Hepatocyte (in vitro differentiated cells): Measurements from ENCODE around the gene EEFSEC. TPM values are rescaled to one million over a fixed set of nuclear protein-coding genes. Genes with fewer than 3 reads are reported as not detected.

ENCODE experiments used
- DNase-seq: peaks from one replicate; pipeline ENCODE4 v3.0.0-alpha.2; 2016; ENCODE audit warnings: low spot score
- H2AFZ ChIP-seq: fragments of 200-600 bp; sonication (generic); 2 replicates; pipeline ENCODE4 v1.6.0; 2016; ENCODE audit warnings: antibody characterized with exemption, mild to moderate bottlenecking
- H3K27ac ChIP-seq: fragments of 200-600 bp; sonication (generic); 2 replicates; pipeline ENCODE4 v1.5.1; 2016; ENCODE audit warnings: mild to moderate bottlenecking
- H3K27me3 ChIP-seq: fragments of 200-600 bp; sonication (generic); 2 replicates; pipeline ENCODE4 v1.6.1; 2016
- H3K36me3 ChIP-seq: fragments of 200-600 bp; sonication (generic); replicated peaks from 2 replicates; pipeline ENCODE4 v1.5.1; 2016; ENCODE audit warnings: low read depth; ENCODE audit not compliant: insufficient read depth
- H3K4me1 ChIP-seq: fragments of 200-600 bp; sonication (generic); 2 replicates; pipeline ENCODE4 v1.5.1; 2016; ENCODE audit warnings: mild to moderate bottlenecking, moderate library complexity; ENCODE audit not compliant: insufficient read depth
- H3K4me2 ChIP-seq: fragments of 200-600 bp; sonication (generic); 2 replicates; pipeline ENCODE4 v1.6.0; 2016
- H3K4me3 ChIP-seq: fragments of 200-600 bp; sonication (generic); 2 replicates; pipeline ENCODE4 v1.5.1; 2016; ENCODE audit warnings: mild to moderate bottlenecking
- H3K79me2 ChIP-seq: fragments of 200-600 bp; sonication (generic); 2 replicates; pipeline ENCODE4 v1.6.0; 2017; ENCODE audit warnings: mild to moderate bottlenecking
- H3K9me2 ChIP-seq: fragments of 200-600 bp; sonication (generic); replicated peaks from 2 replicates; pipeline ENCODE4 v1.6.0; 2017; ENCODE audit warnings: mild to moderate bottlenecking; ENCODE audit not compliant: insufficient read depth
- H3K9me3 ChIP-seq: fragments of 200-600 bp; sonication (generic); 2 replicates; pipeline ENCODE4 v1.5.1; 2016; ENCODE audit warnings: low read depth, mild to moderate bottlenecking
- H4K20me1 ChIP-seq: fragments of 200-600 bp; sonication (generic); 2 replicates; pipeline ENCODE4 v1.6.0; 2016; ENCODE audit warnings: mild to moderate bottlenecking; ENCODE audit not compliant: insufficient read depth, poor library complexity, severe bottlenecking
- CTCF ChIP-seq: fragments of 200-600 bp; sonication (generic); IDR thresholded peaks from 2 replicates; pipeline ENCODE4 v1.5.1; 2016; ENCODE audit warnings: antibody characterized with exemption, mild to moderate bottlenecking; ENCODE audit not compliant: poor library complexity
- EZH2 ChIP-seq: fragments of 200-600 bp; sonication (generic); IDR thresholded peaks from 2 replicates; pipeline ENCODE4 v1.6.1; 2016; ENCODE audit warnings: antibody characterized with exemption, mild to moderate bottlenecking, borderline replicate concordance
- EZH2phosphoT487 ChIP-seq: fragments of 200-600 bp; sonication (generic); IDR thresholded peaks from one replicate; pipeline ENCODE4 v1.6.1; 2018; ENCODE audit warnings: antibody characterized with exemption, mild to moderate bottlenecking, low read depth, moderate library complexity; ENCODE audit not compliant: unreplicated experiment, severe bottlenecking
- WGBS: methylation state at CpG from one replicate; pipeline ENCODE4 v1.1.6; 2016; ENCODE audit warnings: low lambda C conversion rate; ENCODE audit errors: missing lambda C conversion rate; 5-methylcytosine and 5-hydroxymethylcytosine counted together
- polyA plus RNA-seq: library from polyadenylated mRNA; unstranded; fragments of >200 nt; fragmentation: Nextera tagmentation; extraction: Ambion mirVana; gene quantifications from 2 replicates; pipeline ENCODE4 v1.2.1, GENCODE V29; 2016
- total RNA-seq: library from RNA; depleted of rRNA; stranded (reverse); fragments of >200 nt; gene quantifications from 2 replicates; pipeline ENCODE4 v1.2.3, GENCODE V29; 2014

Gene EEFSEC
- total and polyA plus RNA-seq, 2 experiments from 2014 or later, result 9.8 to 17.5 TPM

GRCh38 chr3:128349963-128350599, 196.8 kb downstream of the EEFSEC start:
- no peaks in the 10 kb centered on the region for H3K79me2 ChIP-seq
- H3K27ac ChIP-seq, result no peak overlapping the region
- H4K20me1 ChIP-seq, result no peaks in the 10 kb centered on the region
- no peaks in the 10 kb centered on the region for H3K9me2 ChIP-seq
- WGBS, result 96% methylated on average over 12 of the region's 12 CpGs
- H3K4me1 ChIP-seq, result peaks cover 16% of the 10 kb centered on the region
- no peak overlapping the region for H3K4me3 ChIP-seq
- no peak for DNase-seq
- H3K36me3 ChIP-seq, result no peaks in the 10 kb centered on the region
- no peak overlapping the region for H3K4me2 ChIP-seq
- H2AFZ ChIP-seq, result no peak overlapping the region
- no peak for TF ChIP-seq EZH2
- no peak for TF ChIP-seq EZH2phosphoT487
- no peak for TF ChIP-seq CTCF
- no peaks in the 10 kb centered on the region for H3K9me3 ChIP-seq
- no peaks in the 10 kb centered on the region for H3K27me3 ChIP-seq

DNA sequence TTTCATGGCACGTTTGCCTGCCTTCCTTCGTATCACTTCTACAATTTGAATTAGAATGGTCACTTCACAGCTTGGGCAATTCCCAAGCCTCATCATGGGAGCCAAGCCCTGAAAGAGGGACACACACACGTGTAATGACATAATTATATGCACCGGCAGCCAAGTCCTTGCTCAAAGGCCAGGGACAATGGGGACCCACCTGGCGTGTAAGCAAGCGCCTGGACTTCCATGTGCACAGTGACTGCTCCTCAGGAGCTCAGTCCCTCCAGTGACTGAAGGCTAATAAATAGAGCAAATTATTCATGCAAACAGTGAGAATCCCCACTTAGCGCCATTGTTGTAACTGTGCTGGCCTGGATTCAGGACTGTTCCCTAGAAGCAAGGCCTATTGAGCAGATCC, 198.3 kb downstream of the EEFSEC start:
- no peaks in the 10 kb centered on the region for H4K20me1 ChIP-seq
- H3K27ac ChIP-seq, result no peak overlapping the region
- no peak overlapping the region for H3K4me2 ChIP-seq
- no peaks in the 10 kb centered on the region for H3K36me3 ChIP-seq
- H3K9me2 ChIP-seq, result no peaks in the 10 kb centered on the region
- 98% methylated on average over 7 of the region's 7 CpGs for WGBS
- no peaks in the 10 kb centered on the region for H3K27me3 ChIP-seq
- peaks cover 23% of the 10 kb centered on the region for H3K4me1 ChIP-seq
- DNase-seq, result no peak
- TF ChIP-seq EZH2 (no peak), EZH2phosphoT487 (no peak), CTCF (no peak)
- H3K9me3 ChIP-seq, result no peaks in the 10 kb centered on the region
- H3K79me2 ChIP-seq, result no peaks in the 10 kb centered on the region
- H2AFZ ChIP-seq, result no peak overlapping the region
- no peak overlapping the region for H3K4me3 ChIP-seq

GRCh38 chr3:128352326-128352725, 199.0 kb downstream of the EEFSEC start:
- Histone ChIP-seq H3K36me3 (no peaks in the 10 kb centered on the region), H3K79me2 (no peaks in the 10 kb centered on the region), H3K9me3 (no peaks in the 10 kb centered on the region), H3K4me2 (no peak overlapping the region), H4K20me1 (no peaks in the 10 kb centered on the region), H3K27ac (no peak overlapping the region), H2AFZ (no peak overlapping the region), H3K9me2 (no peaks in the 10 kb centered on the region), H3K4me3 (no peak overlapping the region), H3K4me1 (peaks cover 23% of the 10 kb centered on the region), H3K27me3 (no peaks in the 10 kb centered on the region)
- TF ChIP-seq CTCF (no peak), EZH2 (no peak), EZH2phosphoT487 (no peak)
- DNase-seq, result no peak
- WGBS, result 97% methylated on average over 8 of the region's 8 CpGs
